Peyer's patch (tissue), 4 donors: ENCODE data around the gene TTC31. TPM values are rescaled to one million over a fixed set of nuclear protein-coding genes. Genes with fewer than 3 reads are reported as not detected.
A peak's percentile ranks its signal among the peaks of the same experiment; 100 is the strongest.
"Not testable (repeated sequence)": the region's sequence is repeated elsewhere in the genome, so short reads cannot be mapped to it uniquely, and the experiment has no call there.

Experiments
- DNase-seq, 3 donors: peaks; one replicate each; pipeline ENCODE4 v3.0.0-alpha.2; 2017 to 2019
- H3K27ac ChIP-seq, 4 donors: fragments of 200-600 bp; sonication (generic); one replicate each; pipeline ENCODE4 v1.5.1; 2016 to 2019
- H3K27me3 ChIP-seq, 2 donors: fragments of 200-600 bp; sonication (generic); one replicate each; pipeline ENCODE4 v1.5.1; 2019
- H3K36me3 ChIP-seq, 3 donors: fragments of 200-600 bp; sonication (generic); one replicate each; pipeline ENCODE4 v1.5.1; 2016 to 2019
- H3K4me1 ChIP-seq, 4 donors: fragments of 200-600 bp; sonication (generic); one replicate each; pipeline ENCODE4 v1.5.1; 2016 to 2019
- H3K4me3 ChIP-seq, 4 donors: fragments of 200-600 bp; sonication (generic); 1 replicate in 3 of 4; 2 replicates in 1 of 4; pipeline ENCODE4 v1.5.1; 2016 to 2019; ENCODE audit warnings: mild to moderate bottlenecking in 1 of 4
- H3K9me3 ChIP-seq, 4 donors: fragments of 200-600 bp; sonication (generic); one replicate each; pipeline ENCODE4 v1.5.1; 2016 to 2019; ENCODE audit warnings: mild to moderate bottlenecking in 1 of 4
- CTCF ChIP-seq, 6 experiments: fragments of 450-650 bp in 4 of 6; fragments of 200-600 bp in 2 of 6; sonication (generic) in 1 of 6; IDR thresholded peaks; one replicate each; pipeline ENCODE4 v1.5.1; 2017 to 2019; ENCODE audit warnings: antibody characterized with exemption in 6 of 6, mild to moderate bottlenecking in 3 of 6, moderate library complexity in 1 of 6
- POLR2A ChIP-seq, 2 donors: fragments of 450-650 bp; IDR thresholded peaks; one replicate each; pipeline ENCODE4 v1.5.1; 2017; ENCODE audit warnings: antibody characterized with exemption in 2 of 2, mild to moderate bottlenecking in 2 of 2, moderate library complexity in 2 of 2
- total RNA-seq, 4 donors: library from RNA; depleted of rRNA; stranded (reverse); fragments of >200 nt; gene quantifications; one replicate each; pipeline ENCODE4 v1.1.0, GENCODE V29; 2016

The TTC31 gene
- total RNA-seq, 4 donors from 2014 or later, result 42.9 to 79.5 (median 65.2) TPM

- peak overlapping the region; percentile 77 to 87 (median 80) for H3K4me3 ChIP-seq
- TF ChIP-seq POLR2A (IDR thresholded peaks at IDR 0.05), result no peak
- no peak for TF ChIP-seq CTCF (IDR thresholded peaks at IDR 0.05)
- peak overlapping the region in 2 of 4 donors; percentile 93 for H3K27ac ChIP-seq
- no peaks in the 10 kb centered on the region for H3K27me3 ChIP-seq
- DNase-seq, result no peak
- peaks cover 0 to 47% (median 0%) of the 10 kb centered on the region in 3 donors for H3K36me3 ChIP-seq
- no peaks in the 10 kb centered on the region for H3K9me3 ChIP-seq
- H3K4me1 ChIP-seq, result peaks cover 0 to 40% (median 13%) of the 10 kb centered on the region in 4 donors
These were observed 1.4 kb upstream of the TTC31 start for GRCh38 chr2:74481431-74481830.

- H3K9me3 ChIP-seq, result no peaks in the 10 kb centered on the region
- H3K36me3 ChIP-seq, result peaks cover 0 to 43% (median 0%) of the 10 kb centered on the region in 3 donors
- peaks cover 0 to 36% (median 13%) of the 10 kb centered on the region in 4 donors for H3K4me1 ChIP-seq
- H3K27ac ChIP-seq, result peak overlapping the region; percentile 86 to 93 (median 92)
- no peak for DNase-seq
- no peaks in the 10 kb centered on the region for H3K27me3 ChIP-seq
- H3K4me3 ChIP-seq, result peak overlapping the region; percentile 77 to 87 (median 80)
- TF ChIP-seq POLR2A (IDR thresholded peaks at IDR 0.05) (no peak), CTCF (IDR thresholded peaks at IDR 0.05) (no peak)
These were observed 700 bp upstream of the TTC31 start for GRCh38 chr2:74481961-74482800.

GRCh38 chr2:74483675-74484164, 839 bp downstream of the TTC31 start:
- H3K36me3 ChIP-seq, result peaks cover 0 to 43% (median 0%) of the 10 kb centered on the region in 3 donors

GRCh38 chr2:74486141-74486540, 3.3 kb downstream of the TTC31 start:
- Histone ChIP-seq H3K36me3 (peaks cover 0 to 43% (median 0%) of the 10 kb centered on the region in 3 donors), H3K9me3 (no peaks in the 10 kb centered on the region), H3K27me3 (no peaks in the 10 kb centered on the region), H3K27ac (no peak overlapping the region), H3K4me1 (peaks cover 3 to 28% (median 12%) of the 10 kb centered on the region in 4 donors), H3K4me3 (no peak overlapping the region)
- no peak for TF ChIP-seq POLR2A (IDR thresholded peaks at IDR 0.05)
- TF ChIP-seq CTCF (IDR thresholded peaks at IDR 0.05), result no peak
- DNase-seq, result no peak

More at GRCh38 chr2:74483675-74484164, 839 bp downstream of the TTC31 start:
- Histone ChIP-seq H3K4me1 (peaks cover 3 to 31% (median 13%) of the 10 kb centered on the region in 4 donors), H3K4me3 (peak overlapping the region; percentile 77 to 87 (median 80)), H3K27ac (peak overlapping the region in 3 of 4 donors; percentile 86 to 93 (median 92))
- DNase-seq, H3K27me3 ChIP-seq, H3K9me3 ChIP-seq: not testable (repeated sequence)

- H3K27ac ChIP-seq, result peak overlapping the region in 2 of 4 donors; percentile 27 to 73
- peaks cover 0 to 14% (median 1%) of the 10 kb centered on the region in 4 donors for H3K4me1 ChIP-seq
- H3K27me3 ChIP-seq, result no peaks in the 10 kb centered on the region
These were observed 6.0 kb downstream of the TTC31 start for GRCh38 chr2:74488643-74489481.

More at GRCh38 chr2:74488643-74489481, 6.0 kb downstream of the TTC31 start:
- H3K4me3 ChIP-seq, result no peak overlapping the region
- TF ChIP-seq CTCF (IDR thresholded peaks at IDR 0.05) (peak in 2 of 6 experiments; percentile 15 to 18), POLR2A (IDR thresholded peaks at IDR 0.05) (no peak)
- no peaks in the 10 kb centered on the region for H3K9me3 ChIP-seq
- peaks cover 0 to 70% (median 0%) of the 10 kb centered on the region in 3 donors for H3K36me3 ChIP-seq
- peak in 1 of 3 donors; percentile 65 for DNase-seq
